MCF 10A (cell line): ENCODE results near the gene ETNK1. TPM values are rescaled to one million over a fixed set of nuclear protein-coding genes. Genes with fewer than 3 reads are reported as not detected.
"Not testable (repeated sequence)": the region's sequence is repeated elsewhere in the genome, so short reads cannot be mapped to it uniquely, and the experiment has no call there.

Source experiments
- BruUV-seq: library from RNA; stranded (reverse); fragments of 400-500 nt; replicated peaks from 2 replicates; lab custom pipeline; 2021; lab: Mats Ljungman, UMichigan
- CTCF ChIA-PET: fragments of 300-600 bp; sonication (Branson Sonifier 250); formaldehyde crosslinking; extraction: SDS; loops from one replicate; lab custom pipeline; 2021; ENCODE audit warnings: antibody characterized with exemption, inconsistent platforms; lab: Yijun Ruan, JAX
- POLR2A ChIA-PET: fragments of 300-600, 350-650 bp; sonication (Branson Sonifier 250); formaldehyde crosslinking; extraction: SDS; loops from one replicate; lab custom pipeline; 2020; ENCODE audit warnings: antibody characterized with exemption, inconsistent platforms; lab: Yijun Ruan, JAX
- DNase-seq: peaks from one replicate; pipeline ENCODE4 v3.0.0-alpha.2; 2018; ENCODE audit not compliant: unreplicated experiment
- H3K27ac Mint-ChIP-seq: one replicate; pipeline ENCODE4 v1.8.0; 2022; ENCODE audit warnings: mild to moderate bottlenecking, low read depth, mixed read lengths; ENCODE audit not compliant: unreplicated experiment
- H3K27me3 Mint-ChIP-seq: one replicate; pipeline ENCODE4 v1.8.0; 2022; ENCODE audit warnings: mixed read lengths; ENCODE audit not compliant: insufficient read depth, unreplicated experiment
- H3K36me3 Mint-ChIP-seq: one replicate; pipeline ENCODE4 v1.8.0; 2022; ENCODE audit warnings: mild to moderate bottlenecking, moderate library complexity, mixed read lengths; ENCODE audit not compliant: insufficient read depth, unreplicated experiment
- H3K4me1 Mint-ChIP-seq: one replicate; pipeline ENCODE4 v1.8.0; 2022; ENCODE audit warnings: mixed read lengths; ENCODE audit not compliant: insufficient read depth, unreplicated experiment
- H3K4me3 Mint-ChIP-seq: one replicate; pipeline ENCODE4 v1.8.0; 2022; ENCODE audit warnings: mild to moderate bottlenecking, moderate library complexity, mixed read lengths; ENCODE audit not compliant: unreplicated experiment
- H3K9me3 Mint-ChIP-seq: one replicate; pipeline ENCODE4 v1.8.0; 2022; ENCODE audit warnings: mixed read lengths; ENCODE audit not compliant: unreplicated experiment
- intact Hi-C: fragments of 100-400 bp; cut with micrococcal nuclease; formaldehyde crosslinking; loops from 2 replicates; pipeline ENCODE4 v1.14.1; 2022
- total RNA-seq: library from RNA; stranded (reverse); gene quantifications from 2 replicates; pipeline ENCODE4 v1.2.3, GENCODE V29; 2022
- TF ChIP-seq, protein P1 (sequence below): fragments of 200-600 bp; IDR thresholded peaks from one replicate; pipeline ENCODE4 v1.8.0; 2022; ENCODE audit warnings: antibody characterized with exemption, mild to moderate bottlenecking; ENCODE audit not compliant: unreplicated experiment

Gene ETNK1
- total RNA-seq, 1 experiment from 2014 or later = 38.3 TPM

GRCh38 chr12:22577667-22578066 is 47.3 kb upstream of the ETNK1 start:
- no TSS peak for BruUV-seq
- TF ChIP-seq, protein P1, sequence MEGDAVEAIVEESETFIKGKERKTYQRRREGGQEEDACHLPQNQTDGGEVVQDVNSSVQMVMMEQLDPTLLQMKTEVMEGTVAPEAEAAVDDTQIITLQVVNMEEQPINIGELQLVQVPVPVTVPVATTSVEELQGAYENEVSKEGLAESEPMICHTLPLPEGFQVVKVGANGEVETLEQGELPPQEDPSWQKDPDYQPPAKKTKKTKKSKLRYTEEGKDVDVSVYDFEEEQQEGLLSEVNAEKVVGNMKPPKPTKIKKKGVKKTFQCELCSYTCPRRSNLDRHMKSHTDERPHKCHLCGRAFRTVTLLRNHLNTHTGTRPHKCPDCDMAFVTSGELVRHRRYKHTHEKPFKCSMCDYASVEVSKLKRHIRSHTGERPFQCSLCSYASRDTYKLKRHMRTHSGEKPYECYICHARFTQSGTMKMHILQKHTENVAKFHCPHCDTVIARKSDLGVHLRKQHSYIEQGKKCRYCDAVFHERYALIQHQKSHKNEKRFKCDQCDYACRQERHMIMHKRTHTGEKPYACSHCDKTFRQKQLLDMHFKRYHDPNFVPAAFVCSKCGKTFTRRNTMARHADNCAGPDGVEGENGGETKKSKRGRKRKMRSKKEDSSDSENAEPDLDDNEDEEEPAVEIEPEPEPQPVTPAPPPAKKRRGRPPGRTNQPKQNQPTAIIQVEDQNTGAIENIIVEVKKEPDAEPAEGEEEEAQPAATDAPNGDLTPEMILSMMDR = no peak
- H3K36me3 Mint-ChIP-seq = no peaks in the 10 kb centered on the region

GRCh38 chr12:22578328-22578727 is 46.6 kb upstream of the ETNK1 start:
- H3K27me3 Mint-ChIP-seq = no peaks in the 10 kb centered on the region
- BruUV-seq = no TSS peak
- no peaks in the 10 kb centered on the region for H3K36me3 Mint-ChIP-seq
- TF ChIP-seq, protein P1 = no peak
- H3K4me1 Mint-ChIP-seq = no peaks in the 10 kb centered on the region
- no peaks in the 10 kb centered on the region for H3K9me3 Mint-ChIP-seq
- intact Hi-C loops = no loop called here
- ChIA-PET POLR2A (interaction anchor here (0.9 kb wide), 1 partner anchor 21 kb away, joined by 3 read pairs; no protein-coding TSS in a partner anchor), CTCF (interaction anchor here (0.6 kb wide), 1 partner anchor 448 kb away, joined by 3 read pairs; no protein-coding TSS in a partner anchor)
- no peak overlapping the region for H3K27ac Mint-ChIP-seq
- no peak for DNase-seq
- no peak overlapping the region for H3K4me3 Mint-ChIP-seq

More at GRCh38 chr12:22577667-22578066, 47.3 kb upstream of the ETNK1 start:
- Mint-ChIP-seq H3K4me1 (no peaks in the 10 kb centered on the region), H3K4me3 (no peak overlapping the region), H3K9me3 (no peaks in the 10 kb centered on the region), H3K27me3 (no peaks in the 10 kb centered on the region), H3K27ac (no peak overlapping the region)
- ChIA-PET POLR2A (interaction anchor here (0.9 kb wide), 1 partner anchor 21 kb away, joined by 3 read pairs; no protein-coding TSS in a partner anchor), CTCF (interaction anchor here (0.6 kb wide), 1 partner anchor 447 kb away, joined by 3 read pairs; no protein-coding TSS in a partner anchor)
- intact Hi-C loops = no loop called here
- DNase-seq = no peak

DNA sequence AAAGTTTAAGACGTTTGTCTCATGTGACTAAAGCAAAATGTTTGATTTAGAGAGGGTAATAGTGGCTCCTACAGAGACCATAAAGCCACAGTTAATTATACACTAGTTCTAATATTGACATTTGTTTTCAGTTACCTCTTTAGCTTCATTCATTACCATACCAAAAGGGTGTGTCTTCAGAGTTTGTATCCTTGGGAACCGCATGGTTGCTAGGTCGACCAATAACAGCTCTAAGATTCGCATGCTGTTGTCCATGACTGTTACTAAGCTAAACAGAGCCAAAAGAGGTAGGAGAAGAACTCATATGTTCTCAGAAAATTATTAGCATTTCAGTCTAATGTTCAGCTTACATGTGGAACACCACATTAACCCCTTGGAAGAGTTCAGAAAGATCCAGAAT is 36.2 kb upstream of the ETNK1 start:
- Mint-ChIP-seq H3K27me3 (no peaks in the 10 kb centered on the region), H3K36me3 (peaks cover 3% of the 10 kb centered on the region), H3K27ac (no peak overlapping the region), H3K4me3 (no peak overlapping the region), H3K9me3 (no peaks in the 10 kb centered on the region), H3K4me1 (no peaks in the 10 kb centered on the region)
- TF ChIP-seq, protein P1 = no peak
- ChIA-PET CTCF (no interaction called here), POLR2A (no interaction called here)
- intact Hi-C loops = no loop called here
- DNase-seq = no peak
- no TSS peak for BruUV-seq

- TF ChIP-seq, protein P1 = no peak
- H3K4me1 Mint-ChIP-seq = no peaks in the 10 kb centered on the region
- intact Hi-C loops = no loop called here
- no TSS peak for BruUV-seq
- CTCF ChIA-PET = interaction anchor here (1.5 kb wide), 1 partner anchor 13 kb away, joined by 7 read pairs; no protein-coding TSS in a partner anchor
- no peak for DNase-seq
- no peak overlapping the region for H3K27ac Mint-ChIP-seq
- H3K9me3 Mint-ChIP-seq = no peaks in the 10 kb centered on the region
- peaks cover 5% of the 10 kb centered on the region for H3K36me3 Mint-ChIP-seq
- no peak overlapping the region for H3K4me3 Mint-ChIP-seq
- H3K27me3 Mint-ChIP-seq = no peaks in the 10 kb centered on the region
- POLR2A ChIA-PET = interaction anchor here (0.7 to 1.1 kb wide), 2 partner anchors 49 to 853 kb away, joined by 3 to 4 read pairs; partner anchors contain the start of gene C2CD5
These were observed 31.1 kb upstream of the ETNK1 start for GRCh38 chr12:22593864-22594263.

GRCh38 chr12:22597539-22597938 is 27.4 kb upstream of the ETNK1 start:
- POLR2A ChIA-PET, CTCF ChIA-PET, H3K9me3 Mint-ChIP-seq: not testable (repeated sequence)

More at GRCh38 chr12:22597539-22597938, 27.4 kb upstream of the ETNK1 start:
- H3K36me3 Mint-ChIP-seq, BruUV-seq, H3K4me1 Mint-ChIP-seq, intact Hi-C loops, DNase-seq, H3K27me3 Mint-ChIP-seq, H3K27ac Mint-ChIP-seq, H3K4me3 Mint-ChIP-seq: not testable (repeated sequence)
